HG02970 (cell line): Measurements from ENCODE around the gene FBXL7.

Experiments
- ATAC-seq: cut with Tn5 transposase; IDR thresholded peaks from one replicate; pipeline ENCODE4 v1.9.1; 2021; ENCODE audit warnings: mild to moderate bottlenecking, moderate library complexity, moderate number of reproducible peaks; ENCODE audit not compliant: unreplicated experiment, low FRiP score

Gene FBXL7

GRCh38 chr5:15737871-15738664 is 238.1 kb downstream of the FBXL7 start:
- ATAC-seq = no peak

DNA sequence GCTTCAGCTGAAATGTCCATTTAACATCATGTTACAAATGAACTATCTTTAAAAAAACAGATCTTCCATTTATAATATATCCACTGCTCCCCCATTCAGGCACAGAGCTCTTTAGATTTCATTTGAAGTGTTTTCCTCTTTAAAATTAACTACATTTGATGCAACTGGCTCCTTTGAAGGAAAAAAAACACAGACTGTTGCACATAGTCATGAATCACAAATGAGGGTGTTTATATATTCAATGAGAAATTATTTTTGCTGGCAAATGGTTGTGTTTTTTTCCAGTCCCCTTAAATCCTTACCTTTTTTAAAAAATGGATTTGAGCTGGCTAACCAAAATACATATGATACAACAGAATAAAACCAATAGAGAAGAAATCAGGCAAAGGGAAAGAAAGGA is 240.4 kb downstream of the FBXL7 start:
- no peak for ATAC-seq

DNA sequence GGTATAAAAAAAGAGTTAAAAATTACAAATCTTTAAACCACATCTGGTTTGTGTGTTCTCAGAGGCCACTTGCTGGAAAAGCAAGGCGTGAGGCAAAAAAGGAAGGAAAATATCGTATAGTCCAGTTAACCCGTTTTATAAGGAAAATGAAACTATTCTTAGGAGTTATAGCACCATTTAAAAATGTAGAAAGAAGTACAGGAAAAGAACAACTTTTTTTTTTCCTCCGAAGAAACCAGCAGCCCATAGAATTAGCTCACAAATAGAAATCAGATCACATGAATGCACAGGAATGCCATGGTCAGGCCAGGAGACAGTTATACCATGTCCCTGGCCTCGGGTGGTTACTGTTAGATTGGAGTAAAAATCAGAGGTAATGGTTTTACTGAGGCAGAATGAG is 241.6 kb downstream of the FBXL7 start:
- no peak for ATAC-seq

GRCh38 chr5:15746833-15747232 is 246.9 kb downstream of the FBXL7 start:
- ATAC-seq = no peak

GRCh38 chr5:15748266-15748665 is 248.3 kb downstream of the FBXL7 start:
- ATAC-seq = no peak

DNA sequence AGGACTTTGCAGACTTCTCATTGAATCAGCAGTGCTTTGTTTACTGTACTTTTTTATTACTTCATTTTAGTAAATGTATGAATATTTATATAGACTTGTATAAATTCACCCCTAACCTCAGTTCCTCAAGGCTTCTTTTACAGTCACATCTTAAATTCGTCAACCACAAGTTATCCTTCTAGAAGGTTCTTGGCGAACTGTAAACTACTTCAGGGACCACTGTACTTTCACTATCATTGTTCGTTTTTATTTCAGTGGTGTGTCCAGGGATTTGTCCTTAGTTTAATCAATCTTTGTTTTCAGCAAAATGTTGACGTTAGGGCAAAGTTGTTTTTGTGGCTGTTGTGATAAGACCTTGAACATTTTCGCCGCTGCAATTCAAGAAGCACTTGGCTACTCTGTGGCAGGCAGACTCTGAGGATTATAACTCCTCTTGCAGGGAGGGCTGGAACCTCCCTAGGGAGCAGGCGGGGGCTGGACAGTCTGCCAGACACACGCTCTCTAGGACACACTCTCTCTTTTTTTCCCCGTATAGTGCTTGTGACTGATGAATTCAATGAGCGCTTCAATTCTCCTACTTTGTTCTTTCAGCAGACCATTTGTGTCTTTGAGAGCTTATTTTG is 252.8 kb downstream of the FBXL7 start:
- ATAC-seq = no peak

DNA sequence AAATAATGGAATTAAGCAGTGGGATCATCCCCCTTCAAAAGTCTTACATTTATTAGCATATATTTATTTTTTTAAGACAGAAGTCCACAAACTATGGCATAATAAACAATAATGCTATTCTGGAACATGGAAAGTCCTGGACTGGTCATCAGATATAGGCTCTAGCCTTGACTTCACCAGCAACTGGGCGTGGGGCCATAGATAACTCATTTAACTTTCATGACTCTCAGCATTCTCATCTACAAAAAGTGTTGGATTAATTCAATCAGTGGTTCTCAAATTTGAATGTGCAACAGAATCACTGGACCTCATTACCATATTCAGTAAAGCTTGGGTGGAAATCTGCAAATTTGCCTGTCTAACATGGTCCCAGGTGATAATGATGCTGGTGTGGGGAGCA is 253.8 kb downstream of the FBXL7 start:
- no peak for ATAC-seq

DNA sequence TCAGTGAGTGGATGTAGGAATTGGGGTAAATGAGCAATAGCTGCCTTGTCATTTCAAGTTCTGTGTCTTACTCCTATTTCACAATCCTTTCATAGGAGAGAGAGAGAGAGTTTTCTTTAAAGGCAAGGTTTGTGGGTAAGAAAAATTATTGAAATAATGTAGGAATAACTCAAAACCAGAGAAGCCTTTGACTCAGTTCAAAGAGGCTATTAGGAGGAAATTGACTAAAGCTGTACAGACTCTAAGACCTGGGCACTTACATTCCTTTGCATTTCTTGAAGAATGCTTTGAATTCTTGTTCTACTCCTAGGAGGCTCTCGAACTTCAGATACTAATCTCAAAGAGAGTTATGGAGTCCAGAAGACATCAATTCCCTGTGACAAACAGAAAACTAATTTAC is 257.1 kb downstream of the FBXL7 start:
- no peak for ATAC-seq

GRCh38 chr5:15757619-15758018 is 257.6 kb downstream of the FBXL7 start:
- ATAC-seq = no peak

DNA sequence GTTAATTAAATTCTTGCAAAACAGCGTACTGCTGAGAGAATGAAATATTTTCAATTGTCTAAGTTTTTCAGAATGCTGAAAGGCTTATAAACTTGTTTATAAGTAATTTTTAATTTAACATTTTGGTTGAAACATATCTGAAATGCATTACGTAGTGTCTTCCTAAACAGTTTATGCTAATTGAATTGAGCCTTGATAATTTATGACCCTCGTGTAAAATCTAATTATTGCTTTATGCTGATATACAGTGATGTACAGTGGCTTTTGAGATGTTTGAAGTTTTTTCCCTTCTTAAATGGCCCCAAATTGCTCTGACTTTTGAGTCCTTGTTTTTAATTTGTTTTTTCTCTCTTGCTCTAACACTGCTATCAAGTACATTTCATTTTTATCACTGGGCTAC is 262.7 kb downstream of the FBXL7 start:
- no peak for ATAC-seq

- ATAC-seq = no peak
These were observed 263.8 kb downstream of the FBXL7 start for GRCh38 chr5:15763754-15764153.

DNA sequence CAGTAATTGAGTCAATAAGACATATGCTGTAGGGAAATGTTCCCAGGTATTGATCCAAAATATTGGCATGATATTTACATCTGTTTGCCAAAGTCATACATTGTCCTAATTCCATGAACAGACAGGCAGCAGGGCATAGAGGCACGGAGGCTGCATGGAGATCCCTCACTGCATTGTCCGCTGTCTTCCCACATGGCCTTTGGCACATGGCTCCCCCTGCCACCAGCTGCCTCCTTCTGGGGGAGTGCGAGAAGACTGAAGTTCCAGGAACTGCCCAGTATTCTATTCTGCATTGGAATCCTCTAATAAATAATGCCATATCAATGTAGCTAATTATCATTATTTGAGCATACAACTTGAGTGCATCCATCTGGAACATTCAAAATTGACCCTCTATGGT is 269.0 kb downstream of the FBXL7 start:
- no peak for ATAC-seq

DNA sequence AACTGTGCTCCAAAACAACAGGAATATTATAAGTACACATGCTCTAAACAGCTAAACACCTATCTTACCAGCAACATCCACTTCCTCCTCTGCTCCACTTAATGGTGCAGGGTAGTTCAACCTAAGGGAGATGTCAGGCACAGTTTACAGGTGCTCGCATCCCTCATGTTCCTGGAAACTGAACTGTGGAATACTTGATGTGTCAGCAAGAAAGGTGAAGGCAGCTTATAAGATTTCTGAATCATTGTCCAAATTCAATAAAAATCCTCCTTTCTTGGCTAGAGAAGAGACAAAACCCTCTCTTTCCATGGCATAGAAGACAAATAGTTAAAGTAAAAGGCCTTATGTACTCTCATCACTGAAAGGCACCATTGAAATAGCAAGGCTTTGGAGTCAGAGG is 272.2 kb downstream of the FBXL7 start:
- no peak for ATAC-seq

GRCh38 chr5:15774632-15775031 is 274.7 kb downstream of the FBXL7 start:
- no peak for ATAC-seq

DNA sequence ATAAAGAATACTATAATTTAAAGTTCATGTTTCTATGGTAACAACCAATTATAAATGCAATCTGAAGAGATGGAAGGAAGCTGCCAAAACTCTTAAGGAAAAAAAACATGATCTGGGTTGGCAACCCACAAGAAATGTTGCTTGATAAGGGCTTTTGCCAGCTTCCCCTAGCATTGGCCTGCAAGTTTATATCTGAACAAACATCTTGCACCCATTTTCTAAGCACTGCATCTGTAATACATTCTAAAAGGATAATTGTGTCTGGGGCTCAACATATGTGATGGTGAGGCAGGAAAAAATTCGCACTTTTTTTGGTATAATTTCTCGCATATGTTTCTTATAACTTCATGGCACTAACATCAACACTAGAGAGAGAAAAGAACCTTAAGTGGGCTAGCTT is 276.4 kb downstream of the FBXL7 start:
- ATAC-seq = no peak

- ATAC-seq = no peak
These were observed 283.8 kb downstream of the FBXL7 start for GRCh38 chr5:15783734-15784133.

GRCh38 chr5:15785531-15785981 is 285.6 kb downstream of the FBXL7 start:
- no peak for ATAC-seq

DNA sequence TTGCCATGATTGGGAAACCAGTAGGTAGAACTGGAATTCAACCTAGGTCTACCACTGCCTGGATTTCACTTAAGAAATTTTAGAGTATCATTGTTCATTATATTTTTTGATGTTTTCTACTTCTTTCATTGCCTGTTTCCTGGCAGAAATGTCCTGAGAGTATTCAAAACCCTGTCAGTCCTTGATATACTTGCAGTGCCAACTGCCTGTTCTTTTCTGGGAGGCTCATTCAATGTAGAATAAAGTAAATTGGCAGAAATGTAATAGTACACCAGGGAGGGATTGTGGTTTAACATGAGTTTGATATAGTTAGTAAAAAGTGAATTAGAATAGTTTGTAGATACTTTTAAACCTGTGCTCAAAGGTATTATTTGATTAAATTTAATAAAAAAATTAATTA is 286.3 kb downstream of the FBXL7 start:
- ATAC-seq = no peak

DNA sequence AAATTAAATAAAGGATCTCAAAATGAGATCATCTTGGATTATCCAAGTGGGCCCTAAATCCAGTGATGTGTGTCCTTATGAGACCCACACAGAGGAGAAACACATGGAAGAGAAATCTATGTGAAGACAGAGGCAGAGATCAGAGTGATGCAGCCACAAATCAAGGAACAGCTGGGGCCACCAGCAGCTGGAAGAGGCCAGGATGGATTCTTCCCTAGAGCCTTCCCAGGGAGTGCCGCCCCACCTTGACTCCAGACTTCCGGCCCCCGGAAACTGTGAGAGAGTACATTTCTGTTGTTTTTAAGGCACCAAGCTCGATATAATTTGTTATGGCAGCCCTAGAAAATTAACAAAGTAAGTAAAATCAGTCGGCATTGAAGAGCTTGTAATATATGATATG is 286.9 kb downstream of the FBXL7 start:
- no peak for ATAC-seq

- ATAC-seq = no peak
These were observed 287.7 kb downstream of the FBXL7 start for GRCh38 chr5:15787681-15788080.

DNA sequence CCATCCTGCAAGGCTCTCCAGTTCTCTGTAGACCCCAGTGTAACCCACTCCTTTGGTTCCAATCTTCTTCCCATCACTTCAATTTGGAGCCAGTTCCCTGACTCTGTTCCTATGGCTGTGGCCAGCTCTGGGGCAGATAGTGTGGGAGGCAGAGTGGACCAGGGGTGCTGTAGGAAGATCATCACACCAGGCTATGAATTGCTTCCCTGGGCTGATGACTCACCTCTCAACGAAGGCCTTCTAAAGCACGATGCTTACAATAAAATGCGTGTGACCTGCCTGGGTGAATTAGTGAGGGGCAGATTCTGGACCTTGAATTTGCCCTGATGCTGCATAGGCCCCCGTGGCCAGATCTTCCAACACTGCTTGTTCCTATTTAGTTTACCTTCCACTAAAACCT is 289.7 kb downstream of the FBXL7 start:
- no peak for ATAC-seq

DNA sequence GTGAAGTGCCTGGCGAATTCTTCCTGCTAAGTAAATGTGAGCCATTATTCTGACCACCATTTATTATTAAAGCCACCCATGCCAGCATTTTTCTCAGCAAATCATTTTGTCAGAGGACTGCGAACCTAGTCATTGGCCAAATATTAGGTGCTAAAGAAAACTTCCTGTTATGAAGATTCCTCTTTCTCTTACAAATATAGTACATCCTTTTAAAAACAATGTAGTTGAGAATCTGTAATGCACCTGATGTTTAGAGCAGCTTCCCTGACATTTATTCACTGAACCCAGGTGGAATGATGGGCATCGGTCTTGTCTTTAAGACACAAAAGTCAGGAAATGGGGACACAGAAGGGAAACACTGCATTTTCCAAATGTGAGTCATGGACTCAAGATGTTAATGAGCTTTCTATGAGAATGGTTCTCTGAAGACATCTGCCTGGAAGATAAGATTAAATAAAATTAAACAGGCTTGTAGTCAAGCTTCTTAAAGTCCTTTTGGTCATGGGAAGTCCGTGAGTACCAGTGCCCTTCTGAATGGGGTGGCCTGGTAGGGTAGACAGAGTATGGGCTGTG is 290.6 kb downstream of the FBXL7 start:
- ATAC-seq = no peak
